Ovary (tissue), 9 donors: ENCODE results near the gene CCDC40. TPM values are rescaled to one million over a fixed set of nuclear protein-coding genes. Genes with fewer than 3 reads are reported as not detected.
"Not testable (repeated sequence)": the region's sequence is repeated elsewhere in the genome, so short reads cannot be mapped to it uniquely, and the experiment has no call there.

Source experiments
- DNase-seq, 5 donors: peaks; one replicate each; pipeline ENCODE4 v3.0.0-alpha.2; 2019 to 2020
- H3K27ac ChIP-seq, 2 donors: fragments of 200-600 bp; one replicate each; pipeline versions ENCODE4 v1.5.1 to v1.8.0; 2019 to 2022
- H3K27me3 ChIP-seq: fragments of 200-600 bp; one replicate; pipeline ENCODE4 v1.8.0; 2022
- H3K36me3 ChIP-seq: fragments of 200-600 bp; sonication (generic); one replicate; pipeline ENCODE4 v1.5.1; 2019
- H3K4me1 ChIP-seq: one replicate; pipeline ENCODE4 v1.8.1; 2013; ENCODE audit warnings: mild to moderate bottlenecking, moderate library complexity; ENCODE audit not compliant: insufficient read depth
- H3K4me3 ChIP-seq: fragments of 200-600 bp; sonication (generic); one replicate; pipeline ENCODE4 v1.5.1; 2017
- H3K9me3 ChIP-seq, 2 donors: fragments of 200-600 bp in 1 of 2; sonication (generic) in 1 of 2; one replicate each; pipeline versions ENCODE4 v1.5.1 to v1.8.1; 2013 to 2019; ENCODE audit warnings: mild to moderate bottlenecking in 1 of 2, moderate library complexity in 1 of 2
- CTCF ChIP-seq, 3 donors: fragments of 450-650 bp in 2 of 3; fragments of 200-600 bp in 1 of 3; IDR thresholded peaks; one replicate each; pipeline versions ENCODE4 v1.5.1 to v1.8.0; 2016 to 2022; ENCODE audit warnings: antibody characterized with exemption in 3 of 3, mild to moderate bottlenecking in 1 of 3
- EP300 ChIP-seq: sonication (generic); formaldehyde crosslinking; IDR thresholded peaks from one replicate; pipeline ENCODE4 v1.6.1; 2017; ENCODE audit warnings: antibody characterized with exemption
- POLR2A ChIP-seq: fragments of 450-650 bp; IDR thresholded peaks from one replicate; pipeline ENCODE4 v1.6.1; 2017; ENCODE audit warnings: antibody characterized with exemption, mild to moderate bottlenecking, moderate library complexity
- WGBS, 3 donors: extraction: QIAGEN DNeasy Blood & Tissue Kit in 1 of 3; methylation state at CpG; one replicate each; pipeline versions ENCODE4 v1.1.5 to v1.1.7; 2013 to 2017; 5-methylcytosine and 5-hydroxymethylcytosine counted together
- intact Hi-C, 4 donors: fragments of 100-400 bp; cut with DNase I; formaldehyde crosslinking; loops; one replicate each; pipeline versions ENCODE4 v1.11.0 to v1.15.1; 2022 to 2023
- polyA plus RNA-seq, 2 donors: library from polyadenylated mRNA; stranded (reverse); fragments of 200-250 nt in 1 of 2; fragments of 350-450 nt in 1 of 2; fragmentation: Illumina TruSeq in 1 of 2; extraction: RNeasy Lipid Tissue Mini Kit (QIAGEN cat#74804) in 1 of 2; gene quantifications; one replicate each; pipeline ENCODE4 v1.2.3, GENCODE V29; 2013 to 2014
- total RNA-seq, 7 donors: library from RNA; depleted of rRNA in 2 of 7; stranded (reverse); fragments of >200 nt in 2 of 7; fragmentation: NEBNext Ultra II Directional in 3 of 7; extraction: Animal tissue kit (Norgen Biotek cat#: 25700) in 3 of 7; gene quantifications; one replicate each; pipeline versions ENCODE4 v1.1.0 to v1.2.4, GENCODE V29; 2016 to 2023
- donor health status: DM: no; HTN: no; CAD: no; lungs with moderate emphysema.
- donor health status: DM: no; HTN: no; CAD: no.
- donor health status: Bipolar disorder and iron deficiency.
- donor health status: DM: yes; HTN: yes; CAD: no.
- donor health status: DM: no; HTN: no; CAD: no.
- donor health status: DM: yes; HTN: yes; CAD: no.

The CCDC40 gene
- total and polyA plus RNA-seq, 9 donors, result 1.5 to 27.8 (median 6.0) TPM

GRCh38 chr17:80089762-80090161 lies 53.3 kb downstream of the CCDC40 start:
- 94 to 96% (median 95%) methylated on average over 16 of the region's 16 CpGs for WGBS, 3 donors
- DNase-seq, result no peak
- no peak for TF ChIP-seq CTCF (IDR thresholded peaks at IDR 0.05)
- no peak for TF ChIP-seq POLR2A
- no peak for TF ChIP-seq EP300
- Histone ChIP-seq H3K4me1 (no peaks in the 10 kb centered on the region), H3K27me3 (no peaks in the 10 kb centered on the region), H3K36me3 (no peaks in the 10 kb centered on the region), H3K27ac (no peak overlapping the region), H3K9me3 (no peaks in the 10 kb centered on the region), H3K4me3 (no peak overlapping the region)
- intact Hi-C loops, result no loop called here

DNA sequence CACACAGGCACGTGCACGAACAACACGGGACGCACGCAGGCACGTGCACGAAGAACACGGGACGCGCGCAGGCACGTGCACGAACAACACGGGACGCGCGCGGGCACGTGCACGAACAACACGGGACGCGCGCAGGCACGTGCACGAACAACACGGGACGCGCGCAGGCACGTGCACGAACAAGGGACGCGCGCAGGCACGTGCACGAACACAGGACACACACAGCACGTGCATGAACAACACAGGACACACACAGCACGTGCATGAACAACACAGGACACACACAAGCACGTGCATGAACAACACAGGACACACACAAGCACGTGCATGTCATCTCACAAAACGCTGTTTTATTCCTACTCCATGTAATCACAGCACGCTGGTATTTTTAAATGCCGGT lies 53.7 kb downstream of the CCDC40 start:
- H3K27me3 ChIP-seq, H3K4me3 ChIP-seq, DNase-seq, H3K27ac ChIP-seq, intact Hi-C loops, H3K36me3 ChIP-seq, H3K9me3 ChIP-seq, H3K4me1 ChIP-seq: not testable (repeated sequence)
- WGBS, 3 donors, result 92 to 96% (median 94%) methylated on average over 44 of the region's 44 CpGs

- 84 to 96% (median 93%) methylated on average over 4 of the region's 4 CpGs for WGBS, 3 donors
- no peak overlapping the region for H3K4me3 ChIP-seq
- H3K9me3 ChIP-seq, result no peaks in the 10 kb centered on the region
- no peak overlapping the region for H3K27ac ChIP-seq
- intact Hi-C loops, result no loop called here
- no peaks in the 10 kb centered on the region for H3K27me3 ChIP-seq
- no peak for DNase-seq
- no peaks in the 10 kb centered on the region for H3K4me1 ChIP-seq
- no peaks in the 10 kb centered on the region for H3K36me3 ChIP-seq
- TF ChIP-seq EP300 (no peak), CTCF (IDR thresholded peaks at IDR 0.05) (no peak), POLR2A (no peak)
Observed at GRCh38 chr17:80091376-80091775, 54.9 kb downstream of the CCDC40 start.

DNA sequence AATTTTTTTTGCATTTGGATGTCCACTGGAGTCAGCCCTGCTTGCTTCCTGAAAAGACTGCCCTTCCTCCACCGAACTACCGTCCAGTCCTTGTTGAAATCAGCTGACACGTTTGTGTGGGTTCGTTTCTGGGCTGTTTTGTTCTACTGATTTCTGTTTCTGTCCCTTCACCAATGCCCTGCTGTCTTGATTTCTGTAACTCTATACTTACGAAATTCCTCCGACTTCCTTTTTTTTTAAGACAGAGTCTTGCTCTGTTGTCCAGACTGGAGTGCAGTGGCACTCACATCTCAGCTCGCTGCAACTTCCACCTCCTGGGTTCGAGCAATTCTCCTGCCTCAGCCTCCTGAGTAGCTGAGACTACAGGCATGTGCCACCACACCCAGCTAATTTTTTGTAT lies 56.5 kb downstream of the CCDC40 start:
- no peaks in the 10 kb centered on the region for H3K9me3 ChIP-seq
- no peak overlapping the region for H3K27ac ChIP-seq
- no peak for DNase-seq
- H3K4me1 ChIP-seq, result no peaks in the 10 kb centered on the region
- 31 to 54% (median 37%) methylated on average over 8 of the region's 8 CpGs for WGBS, 3 donors
- intact Hi-C loops, result no loop called here
- H3K36me3 ChIP-seq, result no peaks in the 10 kb centered on the region
- no peak for TF ChIP-seq CTCF (IDR thresholded peaks at IDR 0.05)
- TF ChIP-seq POLR2A, result no peak
- TF ChIP-seq EP300, result no peak
- no peaks in the 10 kb centered on the region for H3K27me3 ChIP-seq
- no peak overlapping the region for H3K4me3 ChIP-seq

GRCh38 chr17:80095038-80095843 lies 58.8 kb downstream of the CCDC40 start:
- H3K36me3 ChIP-seq, result no peaks in the 10 kb centered on the region
- 84 to 89% (median 87%) methylated on average over 37 of the region's 37 CpGs for WGBS, 3 donors
- H3K27me3 ChIP-seq, result no peaks in the 10 kb centered on the region
- TF ChIP-seq EP300 (no peak), CTCF (IDR thresholded peaks at IDR 0.05) (no peak), POLR2A (no peak)
- no peaks in the 10 kb centered on the region for H3K9me3 ChIP-seq
- H3K27ac ChIP-seq, result no peak overlapping the region
- no peak overlapping the region for H3K4me3 ChIP-seq
- no peaks in the 10 kb centered on the region for H3K4me1 ChIP-seq
- no peak for DNase-seq
- intact Hi-C loops, result no loop called here
